M059J (cell line): ENCODE data around the gene RFLNA. TPM values are rescaled to one million over a fixed set of nuclear protein-coding genes. Genes with fewer than 3 reads are reported as not detected.
"Not testable (repeated sequence)": the region's sequence is repeated elsewhere in the genome, so short reads cannot be mapped to it uniquely, and the experiment has no call there.

ENCODE experiments used
- DNase-seq: peaks from one replicate; pipeline ENCODE4 v3.0.0-alpha.2; 2012; ENCODE audit warnings: low read depth
- total RNA-seq: library from RNA; depleted of rRNA; stranded (reverse); fragments of >200 nt; shearing (Covaris generic); gene quantifications from 2 replicates; pipeline ENCODE4 v1.2.3, GENCODE V29; 2014

Gene RFLNA
- total RNA-seq, 1 experiment from 2014 or later: 3.8 TPM

GRCh38 chr12:124319368-124320050 lies 24.6 kb downstream of the RFLNA start:
- no peak for DNase-seq

- peak; percentile 54 for DNase-seq
These were observed 26.2 kb downstream of the RFLNA start for GRCh38 chr12:124321040-124321481.

GRCh38 chr12:124321556-124322270 lies 26.8 kb downstream of the RFLNA start:
- peak; percentile 59 for DNase-seq

- DNase-seq: peak; percentile 41
These were observed 27.5 kb downstream of the RFLNA start for GRCh38 chr12:124322271-124322998.

- DNase-seq: not testable (repeated sequence)
These were observed 28.1 kb downstream of the RFLNA start for GRCh38 chr12:124322999-124323328.

- peak; percentile 33 for DNase-seq
These were observed 29.1 kb downstream of the RFLNA start for GRCh38 chr12:124323771-124324530.

GRCh38 chr12:124324803-124325705 lies 30.2 kb downstream of the RFLNA start:
- DNase-seq: no peak

GRCh38 chr12:124326104-124326503 lies 31.2 kb downstream of the RFLNA start:
- no peak for DNase-seq

GRCh38 chr12:124326871-124327270 lies 32.0 kb downstream of the RFLNA start:
- DNase-seq: no peak

- DNase-seq: no peak
These were observed 32.6 kb downstream of the RFLNA start for GRCh38 chr12:124327362-124328043.

GRCh38 chr12:124328116-124328515 lies 33.2 kb downstream of the RFLNA start:
- DNase-seq: no peak

- no peak for DNase-seq
These were observed 33.7 kb downstream of the RFLNA start for GRCh38 chr12:124328636-124329035.

GRCh38 chr12:124332058-124332672 lies 37.3 kb downstream of the RFLNA start:
- DNase-seq: no peak

- no peak for DNase-seq
These were observed 38.0 kb downstream of the RFLNA start for GRCh38 chr12:124332900-124333299.

- DNase-seq: no peak
These were observed 38.8 kb downstream of the RFLNA start for GRCh38 chr12:124333724-124334123.

- DNase-seq: no peak
These were observed 39.4 kb downstream of the RFLNA start for GRCh38 chr12:124334266-124334665.

- no peak for DNase-seq
These were observed 40.1 kb downstream of the RFLNA start for GRCh38 chr12:124334976-124335375.

- DNase-seq: no peak
These were observed 40.7 kb downstream of the RFLNA start for GRCh38 chr12:124335426-124336183.

GRCh38 chr12:124336184-124336437 lies 41.2 kb downstream of the RFLNA start:
- DNase-seq: no peak
